K562 (cell line): Measurements from ENCODE around the gene WDR17. TPM values are rescaled to one million over a fixed set of nuclear protein-coding genes. Genes with fewer than 3 reads are reported as not detected.

Experiments used
- ATAC-seq: fragments of 200-7000 bp; cut with Tn5 transposase; 3 replicates; pipeline ENCODE4 v1.9.1; 2020; ENCODE audit warnings: moderate library complexity
- BruUV-seq: library from RNA; stranded (reverse); fragments of 400-500 nt; replicated peaks from 2 replicates; lab custom pipeline; 2021; lab: Mats Ljungman, UMichigan
- CTCF ChIA-PET: fragments of 300-600 bp; formaldehyde crosslinking; extraction: SDS; loops from one replicate; lab custom pipeline; 2021; ENCODE audit warnings: low intra/inter-chr PET ratio; lab: Yijun Ruan, JAX
- POLR2A ChIA-PET: fragments of 300-600, 350-650 bp; sonication (Branson Sonifier 250); formaldehyde crosslinking; extraction: SDS; loops from one replicate; lab custom pipeline; 2021; ENCODE audit warnings: antibody characterized with exemption, inconsistent platforms; lab: Yijun Ruan, JAX
- DNase-seq, 4 experiments: peaks; one replicate each; pipeline versions ENCODE4 v3.0.0 to v3.0.0-alpha.2; 2011 to 2018; ENCODE audit warnings: low spot score in 3 of 4, mixed read lengths in 3 of 4; ENCODE audit errors: extremely low read depth in 1 of 4
- FAIRE-seq: peaks from 2 replicates; lab custom pipeline; 2011; peaks lifted over from hg19 to GRCh38; lab: Jason Lieb, UNC
- H2AFZ ChIP-seq: 2 replicates; pipeline ENCODE4 v1.6.0; 2011; ENCODE audit warnings: low read depth, low read length, control low read depth, inconsistent platforms
- H3K27ac ChIP-seq: fragments of 200-600 bp; 3 replicates; pipeline ENCODE4 v1.8.0; 2011; ENCODE audit warnings: low read depth, mild to moderate bottlenecking, control low read depth, inconsistent platforms, low read length, moderate library complexity, mixed read lengths; ENCODE audit errors: extremely low read depth
- H3K27me3 ChIP-seq, 2 experiments: fragments of 300-600 bp in 1 of 2; 2 replicates in 1 of 2; 3 replicates in 1 of 2; pipeline versions ENCODE4 v1.6.0 to v1.8.0; 2011; ENCODE audit warnings: inconsistent platforms in 2 of 2, low read length in 2 of 2, mild to moderate bottlenecking in 1 of 2, mixed read lengths in 1 of 2, moderate library complexity in 1 of 2; ENCODE audit not compliant: control insufficient read depth in 2 of 2, insufficient read depth in 2 of 2
- H3K36me3 ChIP-seq: fragments of 300-600 bp; 3 replicates; pipeline ENCODE4 v1.8.0; 2011; ENCODE audit warnings: mild to moderate bottlenecking, low read length, inconsistent platforms; ENCODE audit not compliant: control insufficient read depth, insufficient read depth
- H3K4me1 ChIP-seq, 2 experiments: fragments of 200-600 bp in 1 of 2; replicated peaks in 1 of 2; 2 replicates in 1 of 2; 3 replicates in 1 of 2; pipeline versions ENCODE4 v1.5.1 to v1.8.0; 2011; ENCODE audit warnings: inconsistent platforms in 2 of 2, low read length in 2 of 2, mild to moderate bottlenecking in 1 of 2, mixed read lengths in 1 of 2, moderate library complexity in 1 of 2; ENCODE audit not compliant: control insufficient read depth in 2 of 2, insufficient read depth in 2 of 2
- H3K4me2 ChIP-seq: 2 replicates; pipeline ENCODE4 v1.6.1; 2011; ENCODE audit warnings: low read length, control low read depth, inconsistent platforms, mixed read lengths; ENCODE audit not compliant: insufficient read depth
- H3K4me3 ChIP-seq: fragments of 200-600 bp; sonication (generic), shearing (Covaris generic); 2 replicates; pipeline ENCODE4 v1.5.1; 2016; ENCODE audit warnings: control low read depth, inconsistent platforms
- H3K79me2 ChIP-seq: fragments of 200-600 bp; 3 replicates; pipeline ENCODE4 v1.8.0; 2011; ENCODE audit warnings: low read length, inconsistent platforms; ENCODE audit not compliant: control insufficient read depth, insufficient read depth
- H3K9ac ChIP-seq, 2 experiments: 2 replicates each; pipeline versions ENCODE4 v1.6.0 to v1.6.1; 2011; ENCODE audit warnings: low read depth in 2 of 2, low read length in 2 of 2, control low read depth in 1 of 2, inconsistent platforms in 1 of 2, mild to moderate bottlenecking in 1 of 2, mixed read lengths in 1 of 2; ENCODE audit not compliant: insufficient read depth in 1 of 2
- H3K9me1 ChIP-seq: one replicate; pipeline ENCODE4 v1.6.0; 2011; ENCODE audit warnings: inconsistent platforms, mild to moderate bottlenecking, low read length, moderate library complexity; ENCODE audit not compliant: control insufficient read depth, insufficient read depth
- H3K9me3 ChIP-seq: replicated peaks from 2 replicates; pipeline ENCODE4 v1.5.1; 2011; ENCODE audit warnings: low read depth, low read length, inconsistent platforms; ENCODE audit not compliant: control insufficient read depth, insufficient read depth
- H4K20me1 ChIP-seq: replicated peaks from 2 replicates; pipeline ENCODE4 v1.6.1; 2011; ENCODE audit warnings: low read length, inconsistent platforms, mixed read lengths; ENCODE audit not compliant: control insufficient read depth, insufficient read depth
- MED1 ChIP-seq: sonication (generic); formaldehyde crosslinking; IDR thresholded peaks from 2 replicates; pipeline ENCODE4 v1.8.1; 2023; ENCODE audit warnings: missing genetic modification reagents, borderline replicate concordance
- MTA3 ChIP-seq: fragments of 450-650 bp; formaldehyde crosslinking; IDR thresholded peaks from 2 replicates; pipeline ENCODE4 v1.6.1; 2017; ENCODE audit warnings: mild to moderate bottlenecking, borderline replicate concordance
- NCOA4 ChIP-seq: fragments of 450-650 bp; IDR thresholded peaks from 2 replicates; pipeline ENCODE4 v1.6.1; 2018; ENCODE audit warnings: mild to moderate bottlenecking; ENCODE audit not compliant: partially characterized antibody
- PPARD ChIP-seq: fragments of 250-450 bp; sonication (Bioruptor Pico); IDR thresholded peaks from 2 replicates; pipeline ENCODE4 v1.8.0; 2022; ENCODE audit warnings: inconsistent platforms, mild to moderate bottlenecking, moderate library complexity
- RCOR1 ChIP-seq, 2 experiments: IDR thresholded peaks; 2 replicates each; pipeline ENCODE4 v1.6.1; 2012; ENCODE audit warnings: low read depth in 2 of 2, low read length in 2 of 2, borderline replicate concordance in 1 of 2, improper control_type of control experiment in 1 of 2
- TAF15 ChIP-seq: fragments of 200-400 bp; formaldehyde crosslinking; IDR thresholded peaks from 2 replicates; pipeline ENCODE4 v1.6.1; 2017; ENCODE audit warnings: mild to moderate bottlenecking, low read depth, low read length, moderate library complexity
- U2AF2 ChIP-seq: fragments of 200-400 bp; formaldehyde crosslinking; optimal IDR thresholded peaks from 2 replicates; pipeline ENCODE3; 2017; ENCODE audit warnings: low read depth, mild to moderate bottlenecking, low read length
- YBX1 ChIP-seq: fragments of 450-650 bp; IDR thresholded peaks from 2 replicates; pipeline ENCODE4 v1.7.1; 2016; ENCODE audit warnings: mild to moderate bottlenecking
- ZEB2 ChIP-seq: fragments of 450-650 bp; IDR thresholded peaks from 2 replicates; pipeline ENCODE4 v1.6.1; 2016
- ZNF133 ChIP-seq: fragments of 250-450 bp; sonication (Bioruptor Pico); IDR thresholded peaks from 2 replicates; pipeline ENCODE4 v1.4.0; 2020; ENCODE audit warnings: mild to moderate bottlenecking
- ZNF217 ChIP-seq: sonication (generic); formaldehyde crosslinking; IDR thresholded peaks from 2 replicates; pipeline ENCODE4 v1.8.0; 2022; ENCODE audit warnings: mild to moderate bottlenecking, missing genetic modification reagents
- ZNF57 ChIP-seq: fragments of 450-650 bp; formaldehyde crosslinking; IDR thresholded peaks from 2 replicates; pipeline ENCODE4 v1.4.0; 2020; ENCODE audit warnings: mild to moderate bottlenecking, moderate library complexity
- WGBS: fragments of 100-300 bp; shearing (Covaris generic); methylation state at CpG from one replicate; pipeline ENCODE4 v1.1.6; 2016; ENCODE audit warnings: low coverage, mixed read lengths; ENCODE audit not compliant: insufficient coverage; ENCODE audit errors: missing lambda C conversion rate; 5-methylcytosine and 5-hydroxymethylcytosine counted together
- in situ Hi-C: fragments of 300-500 bp; cut with MboI; formaldehyde crosslinking; loops from 4 replicates; pipeline ENCODE4 v1.15.0; 2018; ENCODE audit warnings: inconsistent platforms, mixed read lengths
- intact Hi-C: fragments of 100-400 bp; cut with micrococcal nuclease; formaldehyde crosslinking; loops from 2 replicates; pipeline ENCODE4 v1.14.2; 2022
- polyA plus RNA-seq, 8 experiments: library from polyadenylated mRNA; depleted of rRNA in 4 of 8; stranded (reverse) in 5 of 8; unstranded in 3 of 8; fragments of >200 nt; fragmentation: Nextera tagmentation in 2 of 8; fragmentation: Illumina TruSeq in 1 of 8; extraction: Ambion mirVana in 2 of 8; extraction: Trizol in 1 of 8; gene quantifications; 2 replicates each; pipeline versions ENCODE4 v1.2.1 to v1.2.3, GENCODE V29; 2011 to 2014; ENCODE audit warnings: inconsistent platforms in 1 of 8, missing spikeins in 1 of 8
- total RNA-seq, 7 experiments: library from RNA; depleted of rRNA in 6 of 7; stranded (reverse); fragments of >200 nt in 6 of 7; fragmentation: Illumina TruSeq in 2 of 7; extraction: Trizol in 2 of 7; gene quantifications; 2 replicates each; pipeline versions ENCODE4 v1.2.1 to v1.2.3, GENCODE V29; 2011 to 2021; ENCODE audit warnings: low replicate concordance in 1 of 7
- TF ChIP-seq, protein P1 (sequence below): sonication (generic); formaldehyde crosslinking; IDR thresholded peaks from 2 replicates; pipeline ENCODE4 v1.8.1; 2023; ENCODE audit warnings: mild to moderate bottlenecking, missing genetic modification reagents
- TF ChIP-seq, protein P2 (sequence below), 2 experiments: IDR thresholded peaks; 2 replicates each; pipeline ENCODE4 v1.6.1; 2011; ENCODE audit warnings: borderline replicate concordance in 1 of 2, control low read depth in 1 of 2, low read depth in 1 of 2, low read length in 1 of 2, mild to moderate bottlenecking in 1 of 2, mixed read lengths in 1 of 2, moderate library complexity in 1 of 2; ENCODE audit not compliant: insufficient read depth in 1 of 2, insufficient read length in 1 of 2, poor library complexity in 1 of 2, severe bottlenecking in 1 of 2; ENCODE audit errors: extremely low read depth in 1 of 2

The WDR17 gene
- total and polyA plus RNA-seq, 9 of the 15 experiments (the other 6 are each of a cell fraction or from before 2014, with no cell fraction given), result 0.04 to 0.07 TPM; not detected in 7

DNA sequence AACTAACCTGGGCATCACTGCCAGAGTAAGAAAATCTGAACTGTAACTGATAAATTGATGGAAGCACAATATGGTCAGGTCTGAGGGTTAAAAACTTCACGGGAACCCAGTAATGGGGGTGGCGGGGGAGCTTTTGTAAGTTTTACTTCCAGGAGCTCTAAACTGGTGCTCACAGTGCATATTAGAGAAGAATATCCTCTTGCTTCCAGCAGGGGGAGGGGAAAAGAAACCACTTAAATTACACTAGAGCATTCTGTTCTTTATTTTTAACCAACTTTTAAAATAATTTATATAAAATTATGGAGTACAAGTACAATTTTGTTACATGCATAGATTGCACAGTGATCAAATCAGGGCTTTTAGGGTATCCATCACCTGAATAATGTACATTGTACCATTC lies 33.7 kb downstream of the WDR17 start:
- no peaks in the 10 kb centered on the region for H4K20me1 ChIP-seq
- H3K4me3 ChIP-seq, result no peak overlapping the region
- intact Hi-C loops (no loop called here), in situ Hi-C loops (no loop called here)
- FAIRE-seq, result no peak
- H3K27me3 ChIP-seq, result no peaks in the 10 kb centered on the region
- H2AFZ ChIP-seq, result no peak overlapping the region
- no peaks in the 10 kb centered on the region for H3K9me1 ChIP-seq
- CTCF ChIA-PET, result no interaction called here
- no peaks in the 10 kb centered on the region; the same call in none of the 2 replicates for H3K9me3 ChIP-seq
- WGBS, result 0% methylated on average over 2 of the region's 2 CpGs
- no peak overlapping the region for H3K27ac ChIP-seq
- no peak overlapping the region for H3K9ac ChIP-seq
- POLR2A ChIA-PET, result no interaction called here
- BruUV-seq, result no TSS peak
- H3K4me1 ChIP-seq, result no peaks in the 10 kb centered on the region
- H3K36me3 ChIP-seq, result no peaks in the 10 kb centered on the region
- no peak for ATAC-seq
- no peaks in the 10 kb centered on the region for H3K79me2 ChIP-seq
- H3K4me2 ChIP-seq, result no peak overlapping the region
- no peak for DNase-seq
- TF ChIP-seq ZNF217 (CRISPR knock-in tag), result no peak
- no peak for TF ChIP-seq U2AF2
- TF ChIP-seq NCOA4, result no peak
- no peak for TF ChIP-seq PPARD (CRISPR knock-in tag)
- TF ChIP-seq, all 486 proteins: peak for 0

DNA sequence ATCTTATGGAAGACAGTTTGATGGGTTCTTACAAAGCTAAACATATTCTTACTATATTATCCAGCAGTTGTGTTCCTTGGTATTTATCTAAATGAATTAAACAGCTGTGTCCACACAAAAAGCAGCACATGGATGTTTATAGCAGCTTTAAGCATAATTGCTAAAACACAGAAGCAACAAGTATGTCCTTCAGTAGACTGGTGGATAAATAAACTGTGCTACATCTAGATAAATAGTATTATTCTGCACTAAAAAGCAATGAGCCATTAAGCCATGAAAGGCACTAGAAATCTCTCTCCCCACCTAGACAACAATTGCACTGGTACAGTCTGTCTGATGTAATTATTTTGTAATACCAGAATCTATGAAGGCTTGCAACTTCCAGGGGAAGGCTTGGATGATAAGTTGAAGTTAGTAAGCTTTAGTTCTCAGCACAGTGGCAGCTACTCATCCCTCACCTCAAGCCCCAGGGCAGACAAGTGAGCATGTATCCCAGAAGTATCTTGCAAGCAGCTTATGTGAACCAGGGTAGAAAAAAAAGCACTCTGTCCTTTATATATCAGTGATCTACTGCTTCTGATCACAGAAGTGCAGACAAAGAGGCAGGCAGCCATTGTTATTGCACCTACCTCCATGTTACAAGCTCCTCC lies 36.9 kb downstream of the WDR17 start:
- in situ Hi-C loops, result no loop called here
- no peak for TF ChIP-seq YBX1
- no peak for TF ChIP-seq ZEB2
- TF ChIP-seq ZNF57 (CRISPR knock-in tag), result no peak
- TF ChIP-seq MED1 (CRISPR knock-in tag), result no peak
- TF ChIP-seq ZNF133, result no peak
- no peak for TF ChIP-seq TAF15
- TF ChIP-seq, protein P1, sequence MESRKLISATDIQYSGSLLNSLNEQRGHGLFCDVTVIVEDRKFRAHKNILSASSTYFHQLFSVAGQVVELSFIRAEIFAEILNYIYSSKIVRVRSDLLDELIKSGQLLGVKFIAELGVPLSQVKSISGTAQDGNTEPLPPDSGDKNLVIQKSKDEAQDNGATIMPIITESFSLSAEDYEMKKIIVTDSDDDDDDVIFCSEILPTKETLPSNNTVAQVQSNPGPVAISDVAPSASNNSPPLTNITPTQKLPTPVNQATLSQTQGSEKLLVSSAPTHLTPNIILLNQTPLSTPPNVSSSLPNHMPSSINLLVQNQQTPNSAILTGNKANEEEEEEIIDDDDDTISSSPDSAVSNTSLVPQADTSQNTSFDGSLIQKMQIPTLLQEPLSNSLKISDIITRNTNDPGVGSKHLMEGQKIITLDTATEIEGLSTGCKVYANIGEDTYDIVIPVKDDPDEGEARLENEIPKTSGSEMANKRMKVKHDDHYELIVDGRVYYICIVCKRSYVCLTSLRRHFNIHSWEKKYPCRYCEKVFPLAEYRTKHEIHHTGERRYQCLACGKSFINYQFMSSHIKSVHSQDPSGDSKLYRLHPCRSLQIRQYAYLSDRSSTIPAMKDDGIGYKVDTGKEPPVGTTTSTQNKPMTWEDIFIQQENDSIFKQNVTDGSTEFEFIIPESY (CRISPR knock-in tag), result no peak
- no peak for TF ChIP-seq MTA3
- no peak for TF ChIP-seq RCOR1 (IDR thresholded peaks at IDR 0.05; ENCODE audit: borderline replicate concordance in 1 of 2, low read depth in 2 of 2, low read length in 2 of 2)
- TF ChIP-seq, protein P2, sequence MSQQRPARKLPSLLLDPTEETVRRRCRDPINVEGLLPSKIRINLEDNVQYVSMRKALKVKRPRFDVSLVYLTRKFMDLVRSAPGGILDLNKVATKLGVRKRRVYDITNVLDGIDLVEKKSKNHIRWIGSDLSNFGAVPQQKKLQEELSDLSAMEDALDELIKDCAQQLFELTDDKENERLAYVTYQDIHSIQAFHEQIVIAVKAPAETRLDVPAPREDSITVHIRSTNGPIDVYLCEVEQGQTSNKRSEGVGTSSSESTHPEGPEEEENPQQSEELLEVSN (IDR thresholded peaks at IDR 0.05; ENCODE audit: borderline replicate concordance in 1 of 2, extremely low read depth in 1 of 2, insufficient read depth in 1 of 2, insufficient read length in 1 of 2, low read depth in 1 of 2, low read length in 1 of 2, poor library complexity in 1 of 2, severe bottlenecking in 1 of 2), result no peak

More for the DNA sequence above, 36.9 kb downstream of the WDR17 start:
- no peaks in the 10 kb centered on the region for H3K79me2 ChIP-seq
- no peaks in the 10 kb centered on the region; the same call in none of the 2 replicates for H3K9me3 ChIP-seq
- ATAC-seq (no peak), DNase-seq (no peak), FAIRE-seq (no peak)
- H3K9me1 ChIP-seq, result no peaks in the 10 kb centered on the region
- no peak overlapping the region for H2AFZ ChIP-seq
- BruUV-seq, result no TSS peak
- intact Hi-C loops, result no loop called here
- no peaks in the 10 kb centered on the region for H4K20me1 ChIP-seq
- H3K4me2 ChIP-seq, result no peak overlapping the region
- no peak overlapping the region for H3K4me3 ChIP-seq
- H3K4me1 ChIP-seq, result no peaks in the 10 kb centered on the region
- CTCF ChIA-PET, result no interaction called here
- POLR2A ChIA-PET, result no interaction called here
- no peaks in the 10 kb centered on the region for H3K27me3 ChIP-seq
- no peak overlapping the region for H3K9ac ChIP-seq
- no peak overlapping the region for H3K27ac ChIP-seq
- H3K36me3 ChIP-seq, result no peaks in the 10 kb centered on the region
